H9 (cell line): ENCODE data around the gene LBX2. TPM values are rescaled to one million over a fixed set of nuclear protein-coding genes. Genes with fewer than 3 reads are reported as not detected.
A peak's percentile ranks its signal among the peaks of the same experiment; 100 is the strongest.

Source experiments
- DNase-seq: peaks from one replicate; pipeline ENCODE4 v3.0.0-alpha.2; 2017
- H2AFZ ChIP-seq: one replicate; pipeline ENCODE4 v1.6.1; 2013; ENCODE audit warnings: mild to moderate bottlenecking, low read length, control low read depth, moderate library complexity
- H2AK5ac ChIP-seq: 2 replicates; pipeline ENCODE4 v1.6.1; 2013; ENCODE audit warnings: low read length, control low read depth, mixed read lengths; ENCODE audit not compliant: insufficient read length
- H2BK120ac ChIP-seq: one replicate; pipeline ENCODE4 v1.6.1; 2013; ENCODE audit warnings: low read depth, mild to moderate bottlenecking, low read length, control low read depth, inconsistent platforms; ENCODE audit not compliant: poor library complexity, severe bottlenecking
- H2BK12ac ChIP-seq: 2 replicates; pipeline ENCODE4 v1.6.1; 2013; ENCODE audit warnings: low read length, control low read depth, mixed read lengths, low read depth; ENCODE audit not compliant: insufficient read length
- H2BK15ac ChIP-seq: 2 replicates; pipeline ENCODE4 v1.6.1; 2013; ENCODE audit warnings: low read depth, low read length, control low read depth
- H2BK20ac ChIP-seq: one replicate; pipeline ENCODE4 v1.6.1; 2013; ENCODE audit warnings: low read depth, mild to moderate bottlenecking, low read length, control low read depth, inconsistent platforms; ENCODE audit not compliant: poor library complexity, severe bottlenecking
- H2BK5ac ChIP-seq: 2 replicates; pipeline ENCODE4 v1.6.1; 2013; ENCODE audit warnings: low read length, control low read depth, mixed read lengths; ENCODE audit not compliant: insufficient read length
- H3K14ac ChIP-seq: 2 replicates; pipeline ENCODE4 v1.6.1; 2013; ENCODE audit warnings: low read length, control low read depth; ENCODE audit not compliant: insufficient read depth
- H3K18ac ChIP-seq: 2 replicates; pipeline ENCODE4 v1.6.1; 2013; ENCODE audit warnings: low read depth, mild to moderate bottlenecking, mixed read lengths, low read length, control low read depth; ENCODE audit not compliant: insufficient read length
- H3K23ac ChIP-seq: 2 replicates; pipeline ENCODE4 v1.6.1; 2013; ENCODE audit warnings: low read length, control low read depth, mixed read lengths, low read depth; ENCODE audit not compliant: insufficient read length
- H3K23me2 ChIP-seq: 2 replicates; pipeline ENCODE4 v1.6.1; 2013; ENCODE audit warnings: low read depth, mild to moderate bottlenecking, mixed read lengths, low read length, control low read depth; ENCODE audit not compliant: insufficient read length, poor library complexity, severe bottlenecking
- H3K27ac ChIP-seq: 2 replicates; pipeline ENCODE4 v1.5.1; 2013; ENCODE audit warnings: low read length, control low read depth, mixed read lengths, low read depth; ENCODE audit not compliant: insufficient read length
- H3K27me3 ChIP-seq: 2 replicates; pipeline ENCODE4 v1.6.1; 2013; ENCODE audit warnings: low read length, control low read depth, inconsistent platforms; ENCODE audit not compliant: insufficient read depth
- H3K4ac ChIP-seq: 2 replicates; pipeline ENCODE4 v1.6.1; 2013; ENCODE audit warnings: low read depth, mild to moderate bottlenecking, control low read depth, inconsistent platforms, low read length, moderate library complexity
- H3K4me1 ChIP-seq: 2 replicates; pipeline ENCODE4 v1.6.1; 2013; ENCODE audit warnings: low read length, control low read depth, inconsistent platforms; ENCODE audit not compliant: insufficient read depth
- H3K4me2 ChIP-seq: 2 replicates; pipeline ENCODE4 v1.6.1; 2013; ENCODE audit warnings: low read length, control low read depth, mixed read lengths; ENCODE audit not compliant: insufficient read length, insufficient read depth
- H3K56ac ChIP-seq: 2 replicates; pipeline ENCODE4 v1.6.1; 2013; ENCODE audit warnings: low read depth, mild to moderate bottlenecking, mixed read lengths, low read length, control low read depth; ENCODE audit not compliant: insufficient read length
- H3K79me1 ChIP-seq: 2 replicates; pipeline ENCODE4 v1.6.1; 2013; ENCODE audit warnings: low read depth, mild to moderate bottlenecking, moderate library complexity, low read length, control low read depth, inconsistent platforms; ENCODE audit not compliant: insufficient read depth, poor library complexity, severe bottlenecking
- H3K79me2 ChIP-seq: 2 replicates; pipeline ENCODE4 v1.6.1; 2013; ENCODE audit warnings: low read length, control low read depth, inconsistent platforms; ENCODE audit not compliant: insufficient read depth
- H3K9ac ChIP-seq: 2 replicates; pipeline ENCODE4 v1.6.1; 2013; ENCODE audit warnings: low read length, control low read depth, mixed read lengths; ENCODE audit not compliant: insufficient read length; ENCODE audit errors: extremely low read depth
- H3K9me3 ChIP-seq: one replicate; pipeline ENCODE4 v1.6.1; 2013; ENCODE audit warnings: low read depth, low read length, inconsistent platforms; ENCODE audit not compliant: control insufficient read depth
- H3T11ph ChIP-seq: one replicate; pipeline ENCODE4 v1.6.1; 2013; ENCODE audit warnings: mild to moderate bottlenecking, low read length, control low read depth, inconsistent platforms
- H4K20me1 ChIP-seq: one replicate; pipeline ENCODE4 v1.6.1; 2013; ENCODE audit not compliant: control insufficient read depth, insufficient read length, insufficient read depth
- H4K5ac ChIP-seq: 2 replicates; pipeline ENCODE4 v1.6.1; 2013; ENCODE audit warnings: low read depth, mild to moderate bottlenecking, mixed read lengths, low read length, control low read depth; ENCODE audit not compliant: insufficient read length
- H4K8ac ChIP-seq: replicated peaks from 2 replicates; pipeline ENCODE4 v1.6.1; 2013; ENCODE audit warnings: low read length, control low read depth, mixed read lengths, low read depth; ENCODE audit not compliant: insufficient read length
- H4K91ac ChIP-seq: 2 replicates; pipeline ENCODE4 v1.6.1; 2013; ENCODE audit warnings: low read depth, mild to moderate bottlenecking, moderate library complexity, mixed read lengths, low read length, control low read depth; ENCODE audit not compliant: insufficient read length
- H3K27ac Mint-ChIP-seq, 3 experiments: 2 replicates in 2 of 3; 3 replicates in 1 of 3; pipeline ENCODE4 v1.8.0; 2020 to 2021; ENCODE audit warnings: mixed read lengths in 3 of 3, mild to moderate bottlenecking in 1 of 3, moderate library complexity in 1 of 3
- H3K27me3 Mint-ChIP-seq: 2 replicates; pipeline ENCODE4 v1.8.0; 2021; ENCODE audit warnings: low read depth, mild to moderate bottlenecking, moderate library complexity, mixed read lengths
- H3K36me3 Mint-ChIP-seq, 3 experiments: 2 replicates in 2 of 3; 3 replicates in 1 of 3; pipeline ENCODE4 v1.8.0; 2020 to 2021; ENCODE audit warnings: low read depth in 3 of 3, mixed read lengths in 3 of 3; ENCODE audit not compliant: insufficient read depth in 1 of 3
- H3K4me1 Mint-ChIP-seq, 2 experiments: 2 replicates each; pipeline ENCODE4 v1.8.0; 2020; ENCODE audit warnings: mixed read lengths in 2 of 2
- H3K4me3 Mint-ChIP-seq, 2 experiments: 2 replicates in 1 of 2; 3 replicates in 1 of 2; pipeline ENCODE4 v1.8.0; 2020 to 2021; ENCODE audit warnings: mild to moderate bottlenecking in 2 of 2, mixed read lengths in 2 of 2, moderate library complexity in 1 of 2
- H3K9me3 Mint-ChIP-seq, 2 experiments: 2 replicates in 1 of 2; 3 replicates in 1 of 2; pipeline ENCODE4 v1.8.0; 2020; ENCODE audit warnings: mild to moderate bottlenecking in 2 of 2, mixed read lengths in 2 of 2, moderate library complexity in 1 of 2
- WGBS: extraction: QIAGEN DNeasy Blood & Tissue Kit; methylation state at CpG from one replicate; pipeline ENCODE4 v1.1.7; 2013; ENCODE audit warnings: missing lambda C conversion rate, low lambda C conversion rate, mixed read lengths; ENCODE audit not compliant: insufficient read length; ENCODE audit errors: extremely low coverage; 5-methylcytosine and 5-hydroxymethylcytosine counted together
- total RNA-seq: library from RNA; stranded (reverse); gene quantifications from 2 replicates; pipeline ENCODE4 v1.2.1, GENCODE V29; 2021
- TF ChIP-seq, protein P1 (sequence below): fragments of 200-600 bp; sonication (generic); conservative IDR thresholded peaks from 3 replicates; pipeline ENCODE4 v1.8.0; 2021; ENCODE audit warnings: antibody characterized with exemption, mild to moderate bottlenecking

LBX2 gene
- total RNA-seq, 1 experiment from 2014 or later = 1.1 TPM

DNA sequence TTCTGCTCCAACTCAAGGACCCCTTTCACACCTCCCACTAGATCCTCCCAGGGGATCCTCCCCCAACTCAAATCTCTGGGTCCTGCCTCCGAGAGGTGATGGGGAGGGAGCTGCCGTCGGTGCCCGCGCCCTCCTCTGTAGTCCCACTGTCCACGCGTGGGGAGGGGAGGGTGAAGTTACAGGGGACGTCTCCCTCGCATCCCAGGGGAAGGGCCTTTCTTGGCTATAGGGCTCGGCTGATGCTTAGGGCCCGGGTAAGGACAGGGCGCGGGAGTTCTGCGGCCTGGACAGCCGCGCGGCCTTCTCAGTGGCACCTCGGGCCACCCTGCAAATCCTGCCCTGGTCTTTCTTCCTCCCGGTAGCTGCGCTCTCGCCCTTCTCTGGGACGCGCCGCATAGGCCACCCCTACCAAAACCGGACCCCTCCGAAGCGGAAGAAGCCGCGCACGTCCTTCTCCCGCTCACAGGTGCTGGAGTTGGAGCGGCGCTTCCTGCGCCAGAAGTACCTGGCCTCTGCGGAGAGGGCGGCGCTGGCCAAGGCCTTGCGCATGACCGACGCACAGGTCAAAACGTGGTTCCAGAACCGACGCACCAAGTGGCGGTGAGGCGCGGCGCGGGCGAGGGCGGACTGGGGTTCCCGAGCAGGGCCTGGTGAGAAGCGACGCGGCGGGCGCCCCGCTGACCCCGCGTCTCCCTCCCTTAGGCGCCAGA, 16.0 kb upstream of the LBX2 start:
- peaks cover 12 to 14% of the 10 kb centered on the region in 2 experiments for H3K4me1 Mint-ChIP-seq
- no peaks in the 10 kb centered on the region for H3K4me1 ChIP-seq
- H3K4me2 ChIP-seq = peak overlapping the region; percentile 49
- no peak overlapping the region for H2BK5ac ChIP-seq
- H3K4ac ChIP-seq = no peak overlapping the region
- no CpG with 5 or more reads among the region's 60 CpGs for WGBS
- no peak overlapping the region for H2BK12ac ChIP-seq
- H3K36me3 Mint-ChIP-seq = peaks cover 5 to 8% (median 6%) of the 10 kb centered on the region in 3 experiments; a peak in 6 of 7 replicates
- H4K91ac ChIP-seq = no peak overlapping the region
- H3K27me3 Mint-ChIP-seq = peaks cover 98% of the 10 kb centered on the region
- no peak overlapping the region for H3K18ac ChIP-seq
- H2AFZ ChIP-seq = no peak overlapping the region
- H2BK20ac ChIP-seq = no peak overlapping the region
- H3K27me3 ChIP-seq = peaks cover 86% of the 10 kb centered on the region
- H3K79me2 ChIP-seq = no peaks in the 10 kb centered on the region
- H3K9ac ChIP-seq = no peak overlapping the region
- no peak overlapping the region for H2AK5ac ChIP-seq
- H2BK120ac ChIP-seq = no peak overlapping the region
- H4K8ac ChIP-seq = no peak overlapping the region
- TF ChIP-seq, protein P1, sequence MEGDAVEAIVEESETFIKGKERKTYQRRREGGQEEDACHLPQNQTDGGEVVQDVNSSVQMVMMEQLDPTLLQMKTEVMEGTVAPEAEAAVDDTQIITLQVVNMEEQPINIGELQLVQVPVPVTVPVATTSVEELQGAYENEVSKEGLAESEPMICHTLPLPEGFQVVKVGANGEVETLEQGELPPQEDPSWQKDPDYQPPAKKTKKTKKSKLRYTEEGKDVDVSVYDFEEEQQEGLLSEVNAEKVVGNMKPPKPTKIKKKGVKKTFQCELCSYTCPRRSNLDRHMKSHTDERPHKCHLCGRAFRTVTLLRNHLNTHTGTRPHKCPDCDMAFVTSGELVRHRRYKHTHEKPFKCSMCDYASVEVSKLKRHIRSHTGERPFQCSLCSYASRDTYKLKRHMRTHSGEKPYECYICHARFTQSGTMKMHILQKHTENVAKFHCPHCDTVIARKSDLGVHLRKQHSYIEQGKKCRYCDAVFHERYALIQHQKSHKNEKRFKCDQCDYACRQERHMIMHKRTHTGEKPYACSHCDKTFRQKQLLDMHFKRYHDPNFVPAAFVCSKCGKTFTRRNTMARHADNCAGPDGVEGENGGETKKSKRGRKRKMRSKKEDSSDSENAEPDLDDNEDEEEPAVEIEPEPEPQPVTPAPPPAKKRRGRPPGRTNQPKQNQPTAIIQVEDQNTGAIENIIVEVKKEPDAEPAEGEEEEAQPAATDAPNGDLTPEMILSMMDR = no peak
- H3K79me1 ChIP-seq = no peaks in the 10 kb centered on the region
- no peak overlapping the region for H3K27ac ChIP-seq
- no peak overlapping the region for H2BK15ac ChIP-seq
- no peak overlapping the region for H3K23ac ChIP-seq
- DNase-seq = peak; percentile 78
- H3K23me2 ChIP-seq = peaks cover 19% of the 10 kb centered on the region
- peaks cover 13 to 17% of the 10 kb centered on the region in 2 experiments for H3K9me3 Mint-ChIP-seq
- peak overlapping the region; percentile 51 to 78 for H3K4me3 Mint-ChIP-seq
- H4K20me1 ChIP-seq = no peaks in the 10 kb centered on the region
- no peaks in the 10 kb centered on the region for H3K9me3 ChIP-seq
- no peak overlapping the region for H4K5ac ChIP-seq
- H3K56ac ChIP-seq = no peak overlapping the region
- no peak overlapping the region for H3T11ph ChIP-seq
- no peak overlapping the region for H3K27ac Mint-ChIP-seq
- no peak overlapping the region for H3K14ac ChIP-seq
